GM11168 (cell line): ENCODE measurements around the gene MIS18BP1.

Source experiments
- in situ Hi-C: fragments of 300-500 bp; cut with MboI; formaldehyde crosslinking; loops from one replicate; pipeline ENCODE4 v1.12.0; 2022; ENCODE audit warnings: low sequenced_read_pairs; ENCODE audit not compliant: unreplicated experiment

The MIS18BP1 gene

DNA sequence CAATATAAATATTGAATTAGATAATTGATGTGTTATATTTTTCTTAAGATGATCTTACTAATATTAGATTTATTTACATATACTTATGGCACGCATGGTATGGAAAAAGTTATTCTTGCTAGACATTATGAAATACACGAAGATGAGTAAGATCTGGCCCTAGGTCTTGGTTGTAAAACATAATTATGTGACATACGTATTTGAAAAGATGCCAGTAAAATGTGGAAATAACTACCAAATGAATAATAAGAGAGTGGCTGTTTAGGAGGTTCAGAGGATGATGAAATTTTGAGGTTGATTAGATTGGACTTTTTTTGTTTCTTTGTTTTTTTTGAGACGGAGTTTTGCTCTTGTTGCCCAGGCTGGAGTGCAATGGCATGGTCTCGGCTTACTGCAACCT is 75.9 kb downstream of the MIS18BP1 start:
- in situ Hi-C loops, result no loop called here

DNA sequence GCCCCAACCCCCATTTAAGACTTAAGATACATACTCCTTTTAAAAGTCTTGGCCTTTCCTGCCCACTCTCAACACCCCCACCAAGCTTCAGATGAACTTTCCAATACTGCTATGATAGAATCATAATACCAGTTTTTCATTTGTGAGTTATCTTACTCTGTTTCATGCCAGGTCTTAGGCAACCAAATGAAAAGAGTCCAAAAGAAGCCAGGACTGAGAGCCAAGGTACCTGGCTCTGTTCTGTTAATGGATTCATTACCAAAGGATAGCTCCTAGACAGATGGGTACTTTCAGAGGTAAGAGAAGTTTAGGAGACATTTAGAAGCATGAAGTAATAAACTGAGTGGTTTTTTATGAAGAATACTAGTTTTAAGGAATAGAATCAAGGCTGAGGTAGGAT is 83.1 kb downstream of the MIS18BP1 start:
- in situ Hi-C loops, result no loop called here

DNA sequence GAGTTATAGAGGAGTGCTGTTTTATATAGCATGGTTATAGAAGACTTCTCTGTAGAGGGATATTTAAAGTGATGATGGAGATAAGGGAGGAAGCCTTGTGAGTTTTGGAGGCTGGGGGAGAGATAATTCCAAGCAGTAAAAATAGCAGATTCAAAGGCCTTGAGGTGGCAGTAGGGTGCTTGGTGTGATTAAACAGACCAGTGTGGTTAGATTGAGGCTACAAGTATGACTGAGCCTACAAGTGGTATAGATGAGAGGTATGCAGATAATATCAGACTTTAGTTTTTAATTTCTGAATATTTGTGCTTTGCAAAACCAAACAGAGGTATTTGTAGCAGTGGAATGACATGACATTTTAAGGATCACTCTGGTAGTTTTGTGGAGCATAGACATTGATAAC is 96.9 kb downstream of the MIS18BP1 start:
- in situ Hi-C loops, result no loop called here
